Brain microvascular endothelial cell (primary cell): ENCODE measurements around the gene PRDX6.
A peak's percentile ranks its signal among the peaks of the same experiment; 100 is the strongest.

Experiments used
- DNase-seq: peaks from one replicate; pipeline ENCODE4 v3.0.0-alpha.2; 2020
- H3K27ac ChIP-seq: fragments of 250-450 bp; sonication (Bioruptor Pico); 2 replicates; pipeline ENCODE4 v1.5.1; 2020; ENCODE audit warnings: mild to moderate bottlenecking, moderate library complexity
- H3K27me3 ChIP-seq: fragments of 250-450 bp; sonication (Bioruptor Pico); replicated peaks from 2 replicates; pipeline ENCODE4 v1.5.1; 2020; ENCODE audit warnings: mild to moderate bottlenecking
- H3K36me3 ChIP-seq: fragments of 250-450 bp; sonication (Bioruptor Pico); replicated peaks from 2 replicates; pipeline ENCODE4 v1.5.1; 2020; ENCODE audit warnings: mild to moderate bottlenecking
- H3K4me3 ChIP-seq: 2 replicates; pipeline ENCODE4 v1.5.1; 2011; ENCODE audit warnings: low read depth, mild to moderate bottlenecking, control low read depth, low read length, moderate library complexity
- in situ Hi-C: cut with HindIII; loops from 2 replicates; pipeline ENCODE4 v1.10.0; 2017; ENCODE audit warnings: low sequenced_read_pairs, low pct_ligation_motif_present
- TF ChIP-seq, protein P1 (sequence below): IDR thresholded peaks from 2 replicates; pipeline ENCODE4 v1.5.1; 2011; ENCODE audit warnings: low read depth, mild to moderate bottlenecking, moderate library complexity, low read length, control low read depth, inconsistent platforms; ENCODE audit errors: missing control alignments

PRDX6 gene

DNA sequence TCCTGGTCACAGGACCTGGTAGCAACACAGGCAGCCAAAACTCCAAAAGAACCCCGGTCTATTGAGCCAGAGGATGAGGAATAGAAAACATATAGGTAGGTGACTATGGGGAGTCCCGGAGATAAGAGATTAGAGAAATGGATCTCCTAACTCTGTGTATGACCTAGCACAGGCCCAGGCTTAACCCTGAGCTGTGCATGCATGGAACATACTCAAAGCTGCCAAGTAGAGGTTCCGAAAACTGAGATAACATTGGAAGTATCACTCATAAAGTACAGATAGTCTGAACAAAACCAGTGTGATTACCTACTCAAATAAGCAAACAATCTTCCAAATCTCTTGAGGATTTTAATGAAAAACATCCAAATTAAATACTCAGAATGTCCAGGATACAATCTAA lies 31.5 kb upstream of the PRDX6 start:
- TF ChIP-seq, protein P1, sequence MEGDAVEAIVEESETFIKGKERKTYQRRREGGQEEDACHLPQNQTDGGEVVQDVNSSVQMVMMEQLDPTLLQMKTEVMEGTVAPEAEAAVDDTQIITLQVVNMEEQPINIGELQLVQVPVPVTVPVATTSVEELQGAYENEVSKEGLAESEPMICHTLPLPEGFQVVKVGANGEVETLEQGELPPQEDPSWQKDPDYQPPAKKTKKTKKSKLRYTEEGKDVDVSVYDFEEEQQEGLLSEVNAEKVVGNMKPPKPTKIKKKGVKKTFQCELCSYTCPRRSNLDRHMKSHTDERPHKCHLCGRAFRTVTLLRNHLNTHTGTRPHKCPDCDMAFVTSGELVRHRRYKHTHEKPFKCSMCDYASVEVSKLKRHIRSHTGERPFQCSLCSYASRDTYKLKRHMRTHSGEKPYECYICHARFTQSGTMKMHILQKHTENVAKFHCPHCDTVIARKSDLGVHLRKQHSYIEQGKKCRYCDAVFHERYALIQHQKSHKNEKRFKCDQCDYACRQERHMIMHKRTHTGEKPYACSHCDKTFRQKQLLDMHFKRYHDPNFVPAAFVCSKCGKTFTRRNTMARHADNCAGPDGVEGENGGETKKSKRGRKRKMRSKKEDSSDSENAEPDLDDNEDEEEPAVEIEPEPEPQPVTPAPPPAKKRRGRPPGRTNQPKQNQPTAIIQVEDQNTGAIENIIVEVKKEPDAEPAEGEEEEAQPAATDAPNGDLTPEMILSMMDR = no peak
- DNase-seq = no peak
- Histone ChIP-seq H3K27me3 (no peaks in the 10 kb centered on the region), H3K27ac (no peak overlapping the region), H3K4me3 (no peak overlapping the region), H3K36me3 (no peaks in the 10 kb centered on the region)
- in situ Hi-C loops = no loop called here

DNA sequence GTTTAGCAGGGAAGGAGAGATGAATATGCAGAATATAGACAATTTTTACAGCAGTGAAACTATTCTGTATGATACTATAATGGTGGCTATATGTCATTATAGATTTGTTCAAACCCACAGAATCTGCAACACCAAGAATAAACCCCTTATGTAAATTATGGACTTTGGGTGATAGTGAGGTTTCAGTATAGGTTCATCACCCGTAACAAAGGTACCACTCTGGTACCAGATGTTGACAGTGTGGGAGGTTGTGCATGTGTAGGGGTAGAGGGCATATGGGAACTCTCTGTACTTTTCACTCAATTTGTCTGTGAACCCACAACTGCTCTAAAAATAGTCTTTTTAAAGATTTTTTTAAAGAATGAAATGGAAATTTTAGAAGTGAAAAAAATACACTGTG lies 29.9 kb upstream of the PRDX6 start:
- TF ChIP-seq, protein P1 = no peak
- no peaks in the 10 kb centered on the region for H3K36me3 ChIP-seq
- no peak overlapping the region for H3K27ac ChIP-seq
- H3K4me3 ChIP-seq = no peak overlapping the region
- no peaks in the 10 kb centered on the region for H3K27me3 ChIP-seq
- in situ Hi-C loops = no loop called here
- DNase-seq = no peak

DNA sequence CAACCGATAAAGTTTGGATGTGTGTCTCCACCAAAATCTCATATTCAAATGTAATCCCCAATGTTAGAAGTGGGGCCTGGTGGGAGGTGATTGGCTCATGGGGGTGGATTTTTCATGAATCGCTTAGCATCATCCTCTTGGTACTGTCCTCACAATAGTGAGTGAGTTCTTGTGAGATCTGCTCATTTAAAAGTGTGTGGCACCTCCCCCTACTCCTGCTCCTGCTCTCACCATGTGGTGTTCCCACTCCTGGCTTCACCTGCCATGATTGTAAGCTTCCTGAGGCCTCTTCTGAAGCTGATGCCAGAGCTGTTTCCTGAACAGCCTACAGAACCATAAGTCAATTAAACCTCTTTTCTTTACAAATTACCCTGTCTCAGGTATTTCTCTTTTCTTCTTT lies 28.2 kb upstream of the PRDX6 start:
- Histone ChIP-seq H3K27ac (no peak overlapping the region), H3K36me3 (no peaks in the 10 kb centered on the region), H3K27me3 (no peaks in the 10 kb centered on the region), H3K4me3 (no peak overlapping the region)
- TF ChIP-seq, protein P1 = no peak
- no peak for DNase-seq
- in situ Hi-C loops = no loop called here

DNA sequence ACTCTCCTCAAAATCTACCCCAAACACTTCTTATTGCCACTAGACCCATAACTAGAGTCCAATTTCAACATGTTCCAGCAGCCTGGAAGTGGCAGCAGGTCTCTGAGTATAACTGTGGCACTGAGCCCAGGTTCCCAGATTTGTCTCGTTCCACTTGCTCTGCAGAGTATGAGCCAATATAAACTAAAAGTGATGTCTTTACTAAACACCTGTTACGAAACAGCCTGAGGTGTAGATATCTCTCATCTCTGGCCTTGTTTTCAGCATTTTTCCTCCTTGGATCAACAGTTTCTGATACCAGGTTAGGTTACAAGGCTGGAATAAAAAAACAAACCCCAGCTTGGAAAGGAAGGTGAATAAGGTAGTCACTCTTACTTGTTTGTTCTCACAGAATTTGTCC lies 25.2 kb upstream of the PRDX6 start:
- in situ Hi-C loops = no loop called here
- Histone ChIP-seq H3K27me3 (no peaks in the 10 kb centered on the region), H3K36me3 (no peaks in the 10 kb centered on the region), H3K27ac (no peak overlapping the region), H3K4me3 (no peak overlapping the region)
- TF ChIP-seq, protein P1 = no peak
- DNase-seq = no peak

DNA sequence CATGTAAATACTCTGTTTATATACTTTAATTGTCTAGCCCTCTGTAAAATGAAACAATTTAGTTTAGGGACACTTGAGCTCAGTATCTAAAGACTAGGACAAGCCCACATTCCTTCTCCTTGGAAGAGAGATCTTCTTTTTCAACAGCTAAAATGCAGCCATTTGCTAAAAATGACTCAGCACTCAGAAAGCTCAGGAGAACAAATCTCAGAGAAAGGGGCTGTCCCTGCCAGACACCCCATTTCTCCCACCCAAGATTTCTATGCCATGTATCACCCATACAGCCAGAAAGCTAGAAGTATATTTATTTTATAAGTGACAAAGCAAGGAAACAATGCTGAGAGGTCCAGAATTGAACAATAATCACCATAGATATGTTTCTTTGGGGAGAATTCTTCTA lies 23.2 kb upstream of the PRDX6 start:
- H3K27me3 ChIP-seq = no peaks in the 10 kb centered on the region
- in situ Hi-C loops = no loop called here
- no peaks in the 10 kb centered on the region for H3K36me3 ChIP-seq
- DNase-seq = peak; percentile 42
- H3K27ac ChIP-seq = peak overlapping the region; percentile 67
- H3K4me3 ChIP-seq = no peak overlapping the region
- TF ChIP-seq, protein P1 = no peak

DNA sequence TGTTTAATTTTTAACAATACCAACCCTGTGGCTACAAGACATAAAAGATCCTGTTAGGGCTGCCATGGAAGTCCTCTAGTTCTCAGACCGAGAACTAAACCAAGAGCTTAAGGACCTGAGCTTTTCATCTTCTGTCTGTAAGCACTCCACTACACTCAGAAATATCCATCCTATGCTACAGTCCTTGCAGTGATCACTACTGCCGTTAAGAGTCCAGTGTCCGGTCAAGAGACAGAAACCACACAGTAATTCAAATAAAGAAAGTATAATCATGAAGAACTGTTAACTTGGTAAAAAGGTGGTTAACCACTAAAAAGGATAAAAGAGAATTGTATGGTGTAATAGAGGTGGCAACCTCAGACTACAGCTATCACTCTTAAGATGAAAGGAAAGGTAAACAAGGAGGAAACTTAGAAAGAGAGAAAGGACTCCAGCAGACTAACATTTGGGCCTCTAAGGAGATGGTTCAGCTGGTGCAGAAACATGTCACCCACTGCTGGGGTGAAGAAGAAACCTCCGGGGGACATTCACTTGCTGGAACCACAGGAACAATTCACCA lies 22.1 kb upstream of the PRDX6 start:
- Histone ChIP-seq H3K27me3 (no peaks in the 10 kb centered on the region), H3K4me3 (no peak overlapping the region), H3K27ac (no peak overlapping the region), H3K36me3 (peaks cover 4% of the 10 kb centered on the region)
- TF ChIP-seq, protein P1 = no peak
- in situ Hi-C loops = no loop called here
- DNase-seq = no peak
